Mesodermal cell (in vitro differentiated cells): ENCODE results near the gene ESAM.

ENCODE experiments used
- H3K27ac ChIP-seq: 2 replicates; pipeline ENCODE4 v1.7.0; 2013; ENCODE audit warnings: mild to moderate bottlenecking, low read depth, low read length, moderate library complexity; ENCODE audit not compliant: severe bottlenecking
- H3K36me3 ChIP-seq: 2 replicates; pipeline ENCODE4 v1.7.1; 2013; ENCODE audit warnings: mild to moderate bottlenecking, low read length, moderate library complexity; ENCODE audit not compliant: control insufficient read depth, insufficient read depth
- H3K4me1 ChIP-seq: one replicate; pipeline ENCODE4 v1.7.1; 2013; ENCODE audit warnings: mild to moderate bottlenecking, low read length; ENCODE audit not compliant: insufficient read depth, control insufficient read depth, poor library complexity, severe bottlenecking
- H3K4me3 ChIP-seq: 2 replicates; pipeline ENCODE4 v1.7.0; 2013; ENCODE audit warnings: low read length, control low read depth, mild to moderate bottlenecking; ENCODE audit not compliant: insufficient read depth, poor library complexity, severe bottlenecking; ENCODE audit errors: extremely low read depth
- H3K9me3 ChIP-seq: 2 replicates; pipeline ENCODE4 v1.7.1; 2013; ENCODE audit warnings: mild to moderate bottlenecking, low read length, moderate library complexity; ENCODE audit not compliant: control insufficient read depth
- WGBS, 2 experiments: methylation state at CpG; one replicate each; pipeline ENCODE4 v1.1.5; 2013; ENCODE audit warnings: missing lambda C conversion rate in 2 of 2; ENCODE audit not compliant: insufficient coverage in 2 of 2; 5-methylcytosine and 5-hydroxymethylcytosine counted together

Gene ESAM

DNA sequence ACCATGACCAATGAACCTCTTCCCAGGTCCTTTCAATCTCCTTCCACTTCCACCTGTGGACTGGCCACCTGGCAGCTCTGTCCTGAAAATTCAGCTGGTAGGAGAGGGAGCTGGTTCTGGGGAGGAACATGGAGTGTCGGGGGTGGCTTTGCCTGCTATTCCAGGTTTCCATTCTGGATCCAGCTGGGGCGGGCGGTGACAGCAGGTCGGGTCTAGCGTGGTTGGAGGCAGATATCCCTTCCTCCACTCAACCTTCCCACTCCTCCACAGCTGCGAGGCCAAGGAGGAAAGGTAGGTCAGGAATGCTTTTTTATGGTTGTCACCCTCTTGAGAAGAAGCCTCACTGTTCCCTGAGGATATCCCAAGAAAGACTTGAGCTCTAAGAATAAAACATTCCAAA, 19.0 kb downstream of the ESAM start:
- 60 to 83% methylated on average over 1 of the region's 6 CpGs for WGBS, 2 experiments
- Histone ChIP-seq H3K4me3 (no peak overlapping the region), H3K4me1 (peaks cover 31% of the 10 kb centered on the region), H3K9me3 (no peaks in the 10 kb centered on the region), H3K27ac (no peak overlapping the region), H3K36me3 (peaks cover 4% of the 10 kb centered on the region)

DNA sequence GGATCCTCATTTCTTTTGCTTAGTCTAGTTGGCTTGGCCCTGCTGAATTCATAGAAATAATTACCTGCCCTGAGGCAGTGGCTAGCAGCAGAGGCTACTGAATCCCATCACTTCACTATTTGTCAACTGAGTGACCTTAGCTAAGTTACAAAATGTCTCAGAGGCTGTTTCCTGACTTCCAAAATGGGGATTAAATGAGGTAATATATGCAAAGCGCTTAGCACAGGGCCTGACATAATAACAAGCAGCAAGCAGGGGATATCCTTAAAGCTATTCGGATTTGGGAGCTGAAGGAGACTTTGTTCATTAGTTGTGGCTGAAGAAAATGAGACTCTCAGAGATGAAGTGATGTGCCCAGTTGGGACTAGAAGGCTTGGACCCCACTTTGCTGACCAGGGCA, 19.5 kb downstream of the ESAM start:
- peaks cover 4% of the 10 kb centered on the region for H3K36me3 ChIP-seq
- peaks cover 31% of the 10 kb centered on the region for H3K4me1 ChIP-seq
- no peak overlapping the region for H3K27ac ChIP-seq
- H3K9me3 ChIP-seq = no peaks in the 10 kb centered on the region
- no peak overlapping the region for H3K4me3 ChIP-seq
- WGBS, 2 experiments = 94 to 95% methylated on average over 2 of the region's 2 CpGs

DNA sequence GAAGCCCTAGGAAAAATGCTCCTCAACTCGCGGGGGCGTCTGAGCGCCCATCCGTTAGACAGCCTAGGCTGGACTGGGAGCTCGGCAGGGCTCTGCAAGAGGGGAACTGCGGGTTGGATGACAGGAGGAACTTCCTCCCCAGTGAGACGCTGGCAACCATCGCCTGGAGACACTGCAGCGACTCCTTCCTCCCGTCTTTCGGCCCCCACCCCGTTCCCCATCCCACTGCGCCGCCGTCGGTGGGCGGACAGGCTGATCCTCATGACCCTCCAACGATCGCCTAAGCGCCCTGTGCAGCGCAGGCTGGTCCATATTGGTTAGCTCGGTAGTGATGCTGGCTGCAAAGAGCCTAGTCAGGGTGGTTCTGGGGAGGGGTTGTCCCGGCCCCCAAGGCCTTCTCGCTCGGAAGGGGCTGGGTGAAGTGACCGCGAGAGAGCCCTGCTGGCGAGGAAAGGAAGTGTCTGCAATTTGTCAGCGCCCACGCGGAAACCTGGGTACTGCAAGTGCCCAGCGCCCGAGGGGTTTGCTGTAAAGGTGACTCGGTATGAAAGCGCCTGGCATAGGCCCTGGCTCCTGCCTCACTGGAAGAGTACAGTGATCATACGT, 21.7 kb downstream of the ESAM start:
- Histone ChIP-seq H3K4me3 (peak overlapping the region; percentile 63), H3K27ac (peak overlapping the region; percentile 6), H3K9me3 (no peaks in the 10 kb centered on the region), H3K36me3 (peaks cover 4% of the 10 kb centered on the region), H3K4me1 (peaks cover 18% of the 10 kb centered on the region)
- WGBS, 2 experiments = 5 to 7% methylated on average over 26 to 32 of the region's 37 CpGs

DNA sequence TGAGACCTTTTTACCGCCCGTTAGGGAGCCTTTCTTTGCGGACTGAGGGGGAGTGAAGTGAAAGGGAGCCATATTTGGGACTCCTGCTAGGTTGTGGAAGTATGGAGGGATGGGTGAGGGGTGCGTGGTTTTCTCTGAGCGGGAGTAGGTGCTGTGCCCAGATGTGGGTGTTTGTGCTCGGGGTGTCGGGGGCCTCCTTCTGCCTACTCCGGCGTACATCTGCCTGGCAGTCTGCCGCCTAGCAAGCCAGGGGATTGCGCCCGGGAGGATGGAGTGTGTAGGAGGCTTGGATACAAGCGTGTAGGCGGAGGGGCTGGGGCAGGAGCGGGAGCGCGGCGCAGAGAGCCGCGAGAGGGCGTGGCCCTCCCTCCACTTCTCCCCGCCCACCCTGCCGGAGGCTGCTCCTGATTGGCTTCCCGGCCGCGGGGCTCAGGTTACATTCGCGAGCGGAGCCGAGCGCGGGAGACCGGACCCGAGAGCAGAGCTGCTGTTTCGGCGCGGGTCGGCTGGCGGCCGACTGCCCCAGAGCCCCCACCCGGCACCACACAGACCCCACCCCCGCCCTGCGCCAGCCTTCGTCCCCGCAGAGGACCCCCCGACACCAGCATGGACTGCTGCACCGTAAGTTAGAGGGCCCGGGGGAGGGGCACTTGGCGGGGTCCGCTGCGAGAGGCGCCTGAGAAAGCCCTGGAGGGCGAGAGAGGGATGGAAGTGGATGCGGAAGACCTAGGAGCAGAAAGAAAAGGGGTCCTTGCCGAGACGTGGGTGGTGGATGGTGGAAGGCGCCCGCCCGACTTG, 22.4 kb downstream of the ESAM start, which contains the start of gene NRGN:
NRGN (plus strand) TSS at position 464 of the 798 bp plus-strand sequence; CDS start at position 607, 143 bp downstream.
- Histone ChIP-seq H3K4me3 (peak within 1 kb of the TSS; percentile 63), H3K36me3 (peaks cover 4% of the 10 kb centered on the region), H3K9me3 (no peaks in the 10 kb centered on the region), H3K27ac (peak within 1 kb of the TSS; percentile 6), H3K4me1 (peaks cover 18% of the 10 kb centered on the region)
- 2 to 4% methylated on average over 23 to 38 of the region's 59 CpGs for WGBS, 2 experiments

DNA sequence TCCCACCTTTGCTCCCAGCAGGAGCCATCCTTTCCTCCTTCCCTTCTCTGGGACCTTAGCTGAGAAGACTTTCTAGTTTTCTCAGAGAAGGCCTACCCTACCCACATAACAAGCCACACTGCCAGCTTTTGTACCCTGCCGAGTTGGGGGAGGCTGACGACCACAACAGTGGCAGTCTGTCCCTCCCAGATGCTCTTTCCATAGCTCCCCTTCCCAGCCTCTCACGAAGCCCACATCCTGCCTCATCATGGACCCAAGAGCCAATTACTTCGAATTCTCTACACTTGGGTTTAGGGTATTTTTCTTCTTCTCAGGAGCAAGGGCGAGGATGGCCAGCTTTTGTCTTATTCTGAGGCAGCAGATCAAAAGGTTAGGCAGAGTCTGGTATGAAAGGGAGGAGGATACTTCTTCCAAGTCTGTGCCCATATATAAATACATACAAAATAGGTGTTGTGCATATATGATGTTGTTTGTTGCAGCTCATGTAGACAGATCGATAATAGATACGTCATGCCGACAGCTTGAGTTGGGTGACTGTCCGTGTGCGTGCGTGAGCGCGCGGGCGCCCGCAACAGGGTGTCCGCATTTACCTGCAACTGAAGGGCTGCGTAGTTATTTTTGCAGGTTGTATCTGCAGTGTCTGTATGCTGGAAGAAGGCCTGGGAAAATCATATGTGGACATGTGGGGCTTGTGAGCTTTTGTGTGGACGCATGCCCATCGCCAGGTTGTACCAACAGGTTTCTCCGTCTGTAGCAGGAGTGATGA, 23.2 kb downstream of the ESAM start:
- WGBS, 2 experiments = 92 to 94% methylated on average over 14 to 18 of the region's 21 CpGs
- Histone ChIP-seq H3K36me3 (peaks cover 4% of the 10 kb centered on the region), H3K27ac (no peak overlapping the region), H3K4me3 (no peak overlapping the region), H3K4me1 (peaks cover 18% of the 10 kb centered on the region), H3K9me3 (no peaks in the 10 kb centered on the region)

DNA sequence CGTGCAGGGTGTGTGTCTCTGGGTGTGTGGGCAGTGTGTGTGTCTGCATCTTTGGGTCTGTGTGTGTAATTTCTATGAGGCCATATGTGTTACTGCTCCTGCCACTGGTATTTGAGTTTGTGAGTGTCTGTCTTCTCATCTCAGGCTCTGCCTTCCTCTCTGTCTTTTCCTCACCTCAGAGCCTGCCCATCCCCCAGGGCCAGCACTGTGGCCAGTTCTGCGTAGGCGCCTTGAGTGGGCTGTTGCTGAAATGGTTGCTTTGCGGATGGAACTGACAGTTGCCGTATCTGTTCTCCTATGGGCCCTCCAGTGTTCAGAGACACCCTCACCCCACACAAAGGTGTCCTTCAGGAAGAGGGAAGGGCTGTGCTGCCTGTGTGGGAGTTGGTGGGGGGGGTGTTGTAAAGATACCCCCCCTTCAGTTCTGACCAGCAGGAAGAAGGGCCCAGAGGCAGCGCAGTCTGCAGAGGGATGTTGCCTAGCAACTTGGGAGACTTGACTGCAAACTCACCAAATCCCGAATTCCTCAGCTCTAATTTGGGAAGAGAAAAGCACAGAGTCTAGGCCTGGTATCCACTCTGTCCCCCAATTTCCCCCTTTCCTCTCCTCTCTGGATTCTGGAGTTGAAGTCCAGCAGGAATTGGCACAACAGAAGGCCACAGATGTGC, 24.3 kb downstream of the ESAM start:
- Histone ChIP-seq H3K27ac (no peak overlapping the region), H3K4me1 (peaks cover 18% of the 10 kb centered on the region), H3K4me3 (no peak overlapping the region), H3K9me3 (no peaks in the 10 kb centered on the region), H3K36me3 (peaks cover 4% of the 10 kb centered on the region)
- WGBS, 2 experiments = 28 to 42% methylated on average over 2 of the region's 7 CpGs

DNA sequence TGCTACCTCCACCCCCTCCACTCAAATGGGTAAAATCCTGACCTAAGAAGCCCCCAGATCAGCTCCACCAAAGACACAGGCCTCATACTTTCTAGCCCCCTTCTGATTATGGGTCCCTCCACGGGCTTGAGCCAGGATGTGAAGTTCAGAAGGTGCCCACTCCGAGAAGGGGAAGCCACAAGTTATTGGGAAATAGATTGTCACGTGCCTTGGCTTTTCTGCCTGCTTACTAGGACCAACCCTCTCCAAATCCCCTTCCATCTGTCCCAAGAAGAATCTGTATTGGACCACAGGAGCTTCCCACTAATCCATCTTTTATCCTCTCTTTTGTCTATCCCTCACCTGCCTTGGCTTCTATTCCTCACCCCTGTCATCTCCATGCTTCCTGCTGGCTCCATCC, 25.4 kb downstream of the ESAM start:
- H3K36me3 ChIP-seq = no peaks in the 10 kb centered on the region
- H3K4me1 ChIP-seq = peaks cover 15% of the 10 kb centered on the region
- H3K4me3 ChIP-seq = no peak overlapping the region
- 90 to 92% methylated on average over 2 to 3 of the region's 3 CpGs for WGBS, 2 experiments
- no peaks in the 10 kb centered on the region for H3K9me3 ChIP-seq
- H3K27ac ChIP-seq = no peak overlapping the region

DNA sequence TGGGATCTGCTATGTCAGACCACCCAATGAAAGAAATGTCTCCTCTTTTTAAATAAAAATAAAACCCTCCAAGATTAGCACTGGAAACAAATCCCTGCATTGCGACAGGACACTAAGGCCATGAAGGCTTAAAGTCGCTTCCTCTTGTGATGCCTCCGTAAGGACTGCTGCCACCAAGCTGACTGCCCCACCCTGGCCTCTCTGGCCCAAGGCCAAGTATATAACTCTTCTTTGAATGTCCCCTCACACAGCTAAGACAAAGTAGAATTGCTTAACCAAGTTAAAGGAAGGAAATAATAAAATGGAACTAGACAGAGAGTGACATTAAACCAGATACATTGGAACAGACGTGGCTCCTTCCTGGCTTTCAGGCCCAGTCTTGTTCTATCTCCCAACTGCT, 29.9 kb downstream of the ESAM start:
- H3K27ac ChIP-seq = no peak overlapping the region
- H3K4me1 ChIP-seq = no peaks in the 10 kb centered on the region
- no peaks in the 10 kb centered on the region for H3K9me3 ChIP-seq
- no peak overlapping the region for H3K4me3 ChIP-seq
- H3K36me3 ChIP-seq = no peaks in the 10 kb centered on the region
- 80 to 88% methylated on average over 1 to 3 of the region's 4 CpGs for WGBS, 2 experiments

DNA sequence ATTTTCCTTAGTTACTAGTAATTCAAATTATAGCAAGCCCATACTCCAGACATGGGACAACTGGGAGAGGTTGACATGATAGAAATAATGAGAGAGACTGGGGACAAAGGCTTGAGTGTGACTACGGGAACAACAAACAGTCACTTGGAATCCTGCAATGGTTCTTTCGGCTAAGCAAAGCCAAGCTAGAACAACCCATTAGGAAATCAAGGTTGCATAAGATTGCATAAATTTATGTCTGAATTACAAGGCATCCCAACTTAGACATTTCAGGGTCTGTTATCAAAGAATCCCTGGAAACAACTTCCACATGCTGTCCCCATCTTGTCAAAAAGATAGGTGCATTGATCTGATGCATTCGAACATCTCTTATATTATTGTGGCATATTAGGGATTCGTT, 32.5 kb downstream of the ESAM start:
- H3K4me1 ChIP-seq = peaks cover 16% of the 10 kb centered on the region
- H3K9me3 ChIP-seq = no peaks in the 10 kb centered on the region
- 89 to 93% methylated on average over 2 to 3 of the region's 4 CpGs for WGBS, 2 experiments
- H3K27ac ChIP-seq = no peak overlapping the region
- H3K4me3 ChIP-seq = no peak overlapping the region
- no peaks in the 10 kb centered on the region for H3K36me3 ChIP-seq

DNA sequence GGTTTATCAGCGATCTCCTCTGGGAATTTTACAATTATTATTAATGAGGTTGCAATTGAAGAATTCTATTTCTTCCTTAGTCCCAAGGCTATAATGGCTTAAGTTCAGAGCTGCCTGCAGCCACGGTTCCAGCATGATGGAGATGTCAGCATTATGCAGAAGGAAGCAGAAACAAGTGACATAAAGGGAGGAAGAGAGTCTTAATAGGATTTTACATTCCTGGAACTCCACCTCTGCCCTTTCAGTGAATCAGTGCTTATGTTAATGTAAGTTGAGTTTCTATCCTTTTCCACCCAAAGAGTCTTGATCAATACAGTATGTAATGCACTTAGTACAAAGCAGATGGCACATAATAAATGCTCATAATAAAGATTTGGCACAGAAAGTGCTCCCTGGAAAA, 34.0 kb downstream of the ESAM start:
- Histone ChIP-seq H3K4me1 (peaks cover 16% of the 10 kb centered on the region), H3K36me3 (no peaks in the 10 kb centered on the region), H3K4me3 (no peak overlapping the region), H3K27ac (no peak overlapping the region), H3K9me3 (no peaks in the 10 kb centered on the region)
- no CpG with 5 or more reads among the region's 2 CpGs for WGBS, 2 experiments
